OCI-LY3 (cell line): ENCODE data around the gene TRMT10A.

Source experiments
- EZH2phosphoT487 ChIP-seq: fragments of 200-600 bp; shearing (Covaris generic); IDR thresholded peaks from 2 replicates; pipeline ENCODE4 v1.6.1; 2018; ENCODE audit warnings: antibody characterized with exemption, mixed run types, low read depth
- TF ChIP-seq, protein P1 (sequence below): fragments of 200-600, 300-600 bp; sonication (generic); IDR thresholded peaks from 2 replicates; pipeline ENCODE4 v1.5.1; 2014; ENCODE audit warnings: antibody characterized with exemption, low read length, low read depth

DNA sequence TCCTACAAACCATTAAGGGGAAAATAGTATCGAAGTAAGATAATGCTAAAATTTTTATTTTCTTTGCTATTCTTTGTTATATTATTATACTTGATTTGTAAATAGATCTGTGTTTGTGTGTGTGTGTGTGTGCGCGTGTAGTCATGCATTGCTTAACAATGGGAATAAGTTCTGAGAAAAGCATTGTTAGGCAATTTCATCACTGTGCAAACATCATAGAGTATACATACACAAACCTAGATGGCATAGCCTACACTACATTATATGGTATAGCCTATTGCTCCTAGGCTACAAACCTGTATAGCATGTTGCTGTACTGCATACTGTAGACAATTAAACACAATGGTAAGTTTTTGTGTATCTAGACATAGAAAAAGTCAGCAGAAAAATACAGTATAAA is 27.9 kb upstream of the TRMT10A start:
- TF ChIP-seq, protein P1, sequence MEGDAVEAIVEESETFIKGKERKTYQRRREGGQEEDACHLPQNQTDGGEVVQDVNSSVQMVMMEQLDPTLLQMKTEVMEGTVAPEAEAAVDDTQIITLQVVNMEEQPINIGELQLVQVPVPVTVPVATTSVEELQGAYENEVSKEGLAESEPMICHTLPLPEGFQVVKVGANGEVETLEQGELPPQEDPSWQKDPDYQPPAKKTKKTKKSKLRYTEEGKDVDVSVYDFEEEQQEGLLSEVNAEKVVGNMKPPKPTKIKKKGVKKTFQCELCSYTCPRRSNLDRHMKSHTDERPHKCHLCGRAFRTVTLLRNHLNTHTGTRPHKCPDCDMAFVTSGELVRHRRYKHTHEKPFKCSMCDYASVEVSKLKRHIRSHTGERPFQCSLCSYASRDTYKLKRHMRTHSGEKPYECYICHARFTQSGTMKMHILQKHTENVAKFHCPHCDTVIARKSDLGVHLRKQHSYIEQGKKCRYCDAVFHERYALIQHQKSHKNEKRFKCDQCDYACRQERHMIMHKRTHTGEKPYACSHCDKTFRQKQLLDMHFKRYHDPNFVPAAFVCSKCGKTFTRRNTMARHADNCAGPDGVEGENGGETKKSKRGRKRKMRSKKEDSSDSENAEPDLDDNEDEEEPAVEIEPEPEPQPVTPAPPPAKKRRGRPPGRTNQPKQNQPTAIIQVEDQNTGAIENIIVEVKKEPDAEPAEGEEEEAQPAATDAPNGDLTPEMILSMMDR, result no peak
- TF ChIP-seq EZH2phosphoT487, result no peak
